ENCODE results near the gene TTLL8. TPM values are rescaled to one million over a fixed set of nuclear protein-coding genes. Genes with fewer than 3 reads are reported as not detected.

Gene TTLL8
- total RNA-seq, 4 donors from 2014 or later = not detected

DNA sequence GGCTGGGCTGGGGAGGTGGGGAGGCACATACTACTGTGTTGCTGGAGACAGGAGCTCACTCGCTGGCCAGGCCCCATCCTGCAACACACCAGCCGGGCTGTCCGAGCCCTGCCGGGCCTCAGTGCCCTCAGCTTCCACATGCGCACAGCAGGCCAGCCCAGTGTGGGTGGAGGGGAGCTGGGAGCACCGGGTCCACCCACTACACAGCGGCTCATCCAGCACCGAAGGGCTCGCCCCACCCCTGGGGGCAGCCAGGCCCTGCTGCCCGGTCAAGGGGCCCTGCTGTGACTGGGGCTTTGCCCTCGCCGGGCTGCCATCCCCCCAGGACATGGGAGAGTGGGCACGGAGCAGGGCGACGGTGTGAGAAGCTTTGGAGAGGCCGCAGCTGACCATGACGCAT, 9.3 kb downstream of the TTLL8 start:
- in situ Hi-C loops (cut with MboI; ENCODE audit: low pct_ligation_motif_present in 1 of 4, low pct_unique_long_range_greater_than_20kb in 1 of 4, low sequenced_read_pairs in 3 of 4) (loop anchor here (25.0 kb wide), 1 partner anchor 287 kb away; no protein-coding TSS in a partner anchor), intact Hi-C loops (cut with DNase I; ENCODE audit: low total_unique reads) (no loop called here)
- H3K9me3 ChIP-seq = peaks cover 0 to 6% of the 10 kb centered on the region in 2 donors
- no peak overlapping the region for H3K4me3 ChIP-seq
- H3K27ac ChIP-seq = no peak overlapping the region
- no peaks in the 10 kb centered on the region for H3K4me1 ChIP-seq
- TF ChIP-seq POLR2AphosphoS5 (IDR thresholded peaks at IDR 0.05) (no peak), EP300 (IDR thresholded peaks at IDR 0.05; ENCODE audit: low read depth) (no peak), POLR2A (IDR thresholded peaks at IDR 0.05) (no peak)
- TF ChIP-seq, protein P1, sequence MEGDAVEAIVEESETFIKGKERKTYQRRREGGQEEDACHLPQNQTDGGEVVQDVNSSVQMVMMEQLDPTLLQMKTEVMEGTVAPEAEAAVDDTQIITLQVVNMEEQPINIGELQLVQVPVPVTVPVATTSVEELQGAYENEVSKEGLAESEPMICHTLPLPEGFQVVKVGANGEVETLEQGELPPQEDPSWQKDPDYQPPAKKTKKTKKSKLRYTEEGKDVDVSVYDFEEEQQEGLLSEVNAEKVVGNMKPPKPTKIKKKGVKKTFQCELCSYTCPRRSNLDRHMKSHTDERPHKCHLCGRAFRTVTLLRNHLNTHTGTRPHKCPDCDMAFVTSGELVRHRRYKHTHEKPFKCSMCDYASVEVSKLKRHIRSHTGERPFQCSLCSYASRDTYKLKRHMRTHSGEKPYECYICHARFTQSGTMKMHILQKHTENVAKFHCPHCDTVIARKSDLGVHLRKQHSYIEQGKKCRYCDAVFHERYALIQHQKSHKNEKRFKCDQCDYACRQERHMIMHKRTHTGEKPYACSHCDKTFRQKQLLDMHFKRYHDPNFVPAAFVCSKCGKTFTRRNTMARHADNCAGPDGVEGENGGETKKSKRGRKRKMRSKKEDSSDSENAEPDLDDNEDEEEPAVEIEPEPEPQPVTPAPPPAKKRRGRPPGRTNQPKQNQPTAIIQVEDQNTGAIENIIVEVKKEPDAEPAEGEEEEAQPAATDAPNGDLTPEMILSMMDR (IDR thresholded peaks at IDR 0.05) = no peak
- 76% methylated on average over 14 of the region's 17 CpGs; no CpG with 5 or more reads in 1 of the 2 donors for WGBS, 2 donors (ENCODE audit: low coverage in 1 of 2)
- no peak for DNase-seq
- peaks cover 18% of the 10 kb centered on the region for H3K27me3 ChIP-seq
- no peaks in the 10 kb centered on the region for H3K36me3 ChIP-seq

DNA sequence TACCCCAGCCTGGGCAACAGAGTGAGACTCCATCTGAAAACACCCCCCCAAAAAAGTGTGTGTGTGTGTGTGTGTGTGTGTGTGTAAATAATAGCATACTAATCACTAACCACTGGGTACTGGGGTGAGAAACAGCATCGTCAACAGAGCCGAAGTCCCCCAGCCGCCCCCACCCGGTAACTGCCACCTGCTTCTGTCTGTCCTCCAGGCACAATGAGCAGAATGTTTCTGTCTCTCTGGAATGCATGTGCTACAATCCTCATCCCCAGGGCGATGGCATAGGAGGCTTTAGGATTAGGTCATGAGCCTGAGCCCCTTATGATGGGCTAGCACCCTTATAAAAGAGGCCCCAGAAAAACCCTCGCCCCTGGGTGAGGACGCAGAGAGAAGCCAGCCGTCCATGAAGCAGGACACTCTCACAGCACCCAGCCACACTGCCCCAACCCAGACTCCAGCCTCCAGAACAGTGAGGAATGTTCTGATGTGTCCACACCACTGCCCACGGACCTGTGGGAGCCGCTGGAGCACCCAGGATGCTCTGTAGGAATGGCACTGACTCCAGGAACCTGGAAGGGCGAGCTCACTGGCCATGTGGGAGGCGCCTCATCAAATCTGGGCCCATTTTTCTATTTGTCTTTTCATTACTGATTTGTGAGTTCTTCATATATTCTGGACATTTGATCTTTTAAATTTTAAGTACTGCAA, 9.9 kb downstream of the TTLL8 start:
- WGBS, 2 donors (ENCODE audit: low coverage in 1 of 2) = 77 to 78% methylated on average over 4 to 12 of the region's 12 CpGs
- DNase-seq = no peak
- Histone ChIP-seq H3K27me3 (peaks cover 18% of the 10 kb centered on the region), H3K36me3 (no peaks in the 10 kb centered on the region), H3K27ac (no peak overlapping the region), H3K4me3 (no peak overlapping the region), H3K9me3 (peaks cover 0 to 1% of the 10 kb centered on the region in 2 donors), H3K4me1 (no peaks in the 10 kb centered on the region)
- intact Hi-C loops (cut with DNase I; ENCODE audit: low total_unique reads) = no loop called here
- in situ Hi-C loops (cut with MboI; ENCODE audit: low pct_ligation_motif_present in 1 of 4, low pct_unique_long_range_greater_than_20kb in 1 of 4, low sequenced_read_pairs in 3 of 4) = loop anchor here (25.0 kb wide), 1 partner anchor 286 kb away; no protein-coding TSS in a partner anchor
- TF ChIP-seq, protein P1 (IDR thresholded peaks at IDR 0.05) = no peak
- TF ChIP-seq EP300 (IDR thresholded peaks at IDR 0.05; ENCODE audit: low read depth) (no peak), POLR2AphosphoS5 (IDR thresholded peaks at IDR 0.05) (no peak), POLR2A (IDR thresholded peaks at IDR 0.05) (no peak)

DNA sequence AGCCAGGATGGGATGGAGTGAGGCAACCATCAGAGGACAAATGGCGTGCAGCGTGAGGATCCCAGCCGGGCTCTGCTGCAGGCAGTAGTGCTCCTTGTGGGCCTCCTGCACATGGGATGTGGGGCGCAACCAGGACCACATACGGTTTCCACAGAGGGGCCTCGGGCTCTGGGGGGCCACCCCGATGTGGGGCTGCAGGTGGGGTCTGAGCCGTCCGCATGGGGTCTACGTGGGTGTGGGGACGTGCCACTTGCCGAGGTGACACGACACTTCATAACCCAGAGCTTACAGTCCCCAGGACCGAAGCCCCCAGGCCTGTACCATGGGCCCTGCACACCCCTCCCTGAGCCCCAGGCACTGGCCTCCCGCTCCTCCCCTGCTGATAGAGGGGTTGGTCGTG, 10.8 kb downstream of the TTLL8 start:
- H3K36me3 ChIP-seq = no peaks in the 10 kb centered on the region
- intact Hi-C loops (cut with DNase I; ENCODE audit: low total_unique reads) = no loop called here
- no peak for DNase-seq
- TF ChIP-seq POLR2AphosphoS5 (IDR thresholded peaks at IDR 0.05) = no peak
- TF ChIP-seq POLR2A (IDR thresholded peaks at IDR 0.05) = no peak
- TF ChIP-seq EP300 (IDR thresholded peaks at IDR 0.05; ENCODE audit: low read depth) = no peak
- TF ChIP-seq, protein P1 (IDR thresholded peaks at IDR 0.05) = no peak
- no peak overlapping the region for H3K27ac ChIP-seq
- in situ Hi-C loops (cut with MboI; ENCODE audit: low pct_ligation_motif_present in 1 of 4, low pct_unique_long_range_greater_than_20kb in 1 of 4, low sequenced_read_pairs in 3 of 4) = loop anchor here (25.0 kb wide), 1 partner anchor 285 kb away; no protein-coding TSS in a partner anchor
- WGBS, 2 donors (ENCODE audit: low coverage in 1 of 2) = 85% methylated on average over 11 of the region's 16 CpGs; no CpG with 5 or more reads in 1 of the 2 donors
- H3K27me3 ChIP-seq = peaks cover 18% of the 10 kb centered on the region
- no peaks in the 10 kb centered on the region for H3K4me1 ChIP-seq
- H3K9me3 ChIP-seq = no peaks in the 10 kb centered on the region
- H3K4me3 ChIP-seq = no peak overlapping the region

DNA sequence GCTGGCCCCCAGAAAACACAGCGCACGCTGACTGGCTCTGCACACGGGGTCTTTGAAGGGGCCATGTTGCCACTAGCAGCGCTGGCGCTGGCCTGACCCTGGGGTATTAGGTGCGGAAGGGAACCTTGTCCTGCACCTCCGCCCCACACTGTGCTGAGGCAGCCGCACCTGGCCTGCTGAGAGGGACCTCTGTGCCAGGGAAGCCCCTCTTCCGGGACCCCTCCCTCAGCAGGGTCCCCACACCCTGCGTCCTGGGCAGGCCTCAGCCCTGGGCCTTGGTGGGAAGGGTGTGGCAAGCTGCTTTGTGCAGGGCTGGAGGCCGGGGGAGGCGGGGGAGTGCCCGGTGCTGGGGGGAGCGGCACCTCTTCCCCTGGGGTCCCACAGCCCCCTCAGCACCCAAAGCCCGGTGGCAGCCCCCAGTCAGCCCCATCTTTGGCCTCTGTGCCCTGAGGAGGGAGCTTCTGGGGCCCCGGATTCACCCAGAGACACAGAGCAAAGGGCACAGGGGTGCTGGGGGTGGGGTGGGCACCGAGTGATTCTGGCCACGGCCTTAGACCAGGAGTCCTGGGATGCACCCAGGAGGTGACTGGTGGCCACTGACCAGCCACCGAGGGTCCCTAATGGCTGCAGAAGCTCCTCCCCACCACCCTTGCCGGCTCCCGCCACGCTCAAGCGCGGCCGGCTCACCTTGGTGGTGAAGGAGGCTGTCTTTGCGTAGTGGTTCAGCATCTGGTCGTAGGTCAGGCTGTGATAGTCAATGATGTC, 11.4 kb downstream of the TTLL8 start:
- WGBS, 2 donors (ENCODE audit: low coverage in 1 of 2) = 87% methylated on average over 18 of the region's 27 CpGs; no CpG with 5 or more reads in 1 of the 2 donors
- intact Hi-C loops (cut with DNase I; ENCODE audit: low total_unique reads) = no loop called here
- in situ Hi-C loops (cut with MboI; ENCODE audit: low pct_ligation_motif_present in 1 of 4, low pct_unique_long_range_greater_than_20kb in 1 of 4, low sequenced_read_pairs in 3 of 4) = loop anchor here (25.0 kb wide), 1 partner anchor 284 kb away; no protein-coding TSS in a partner anchor
- DNase-seq = no peak
- TF ChIP-seq, protein P1 (IDR thresholded peaks at IDR 0.05) = no peak
- TF ChIP-seq POLR2AphosphoS5 (IDR thresholded peaks at IDR 0.05) (no peak), EP300 (IDR thresholded peaks at IDR 0.05; ENCODE audit: low read depth) (no peak), POLR2A (IDR thresholded peaks at IDR 0.05) (no peak)
- Histone ChIP-seq H3K4me3 (no peak overlapping the region), H3K36me3 (no peaks in the 10 kb centered on the region), H3K27ac (no peak overlapping the region), H3K4me1 (no peaks in the 10 kb centered on the region), H3K9me3 (no peaks in the 10 kb centered on the region), H3K27me3 (peaks cover 18% of the 10 kb centered on the region)
